Femur (tissue), 1 donor: ENCODE data around the gene DENND6B.
A peak's percentile ranks its signal among the peaks of the same experiment; 100 is the strongest.

Experiments
- DNase-seq: peaks from one replicate; pipeline ENCODE4 v3.0.0-alpha.2; 2017

DENND6B gene

GRCh38 chr22:50302041-50302541, 24.7 kb downstream of the DENND6B start:
- DNase-seq = no peak

DNA sequence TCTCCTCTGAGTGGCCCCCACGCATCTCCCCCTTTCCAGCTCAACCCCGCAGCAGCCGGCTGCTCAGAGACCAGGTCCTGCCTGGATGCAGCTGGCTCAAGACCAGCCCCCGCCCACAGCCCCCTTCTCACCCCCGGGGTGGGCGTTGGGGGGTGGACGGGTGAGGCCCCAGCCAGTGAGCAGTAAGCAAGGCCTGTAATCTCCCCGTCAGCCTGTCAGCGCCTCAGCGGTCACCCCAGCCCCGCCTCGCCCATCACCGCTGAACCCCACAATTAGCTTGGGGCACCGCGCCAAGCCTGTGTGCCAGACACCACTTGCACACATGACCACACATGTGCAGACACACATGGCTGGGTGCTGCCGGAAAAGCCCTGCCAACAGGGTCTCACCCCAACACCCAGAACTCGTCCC, 25.2 kb downstream of the DENND6B start:
- DNase-seq = peak; percentile 85

- no peak for DNase-seq
Measured at GRCh38 chr22:50300620-50301257, 26.1 kb downstream of the DENND6B start.

DNA sequence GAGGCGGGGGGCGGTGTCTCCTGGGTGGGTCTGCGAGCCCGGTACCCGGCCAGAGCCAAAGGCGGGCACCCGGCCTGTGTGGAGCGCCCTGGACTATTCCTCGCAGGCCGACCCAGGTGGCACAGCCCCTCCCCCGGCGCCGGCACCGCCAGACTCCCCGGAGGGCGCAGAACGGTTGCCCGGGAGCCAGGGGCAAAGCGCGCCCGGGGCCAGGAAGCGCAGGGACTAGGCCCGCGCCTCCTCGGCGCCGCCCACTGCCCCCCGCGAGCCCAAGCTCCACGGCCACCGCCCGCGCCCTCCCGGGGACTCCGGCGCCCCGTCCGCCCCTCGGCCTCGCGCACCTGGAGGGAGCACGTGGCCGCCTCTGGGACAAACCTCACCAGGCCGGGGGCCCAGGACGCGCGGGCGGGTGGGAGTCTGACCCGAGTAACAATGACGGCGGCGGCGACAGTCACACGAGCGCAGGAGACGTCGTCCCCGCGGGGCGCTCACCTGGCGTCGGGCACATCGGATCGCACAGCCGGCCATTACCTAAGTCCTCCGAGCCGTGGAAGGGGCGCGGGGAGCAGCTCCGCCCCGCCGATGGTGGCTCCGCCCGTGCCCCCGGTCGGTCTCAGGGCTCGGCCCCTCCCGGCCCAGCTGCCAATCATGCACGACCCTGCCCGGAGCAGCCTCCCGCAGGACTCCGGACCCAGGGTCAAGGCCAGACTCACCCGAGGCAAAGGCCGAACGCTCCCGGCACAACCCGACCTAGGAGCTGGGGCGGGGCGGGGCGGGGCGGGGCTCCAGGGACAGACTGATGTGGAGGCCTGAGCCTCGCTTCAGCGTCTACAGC, 26.8 kb downstream of the DENND6B start:
- DNase-seq = no peak

- peak; percentile 65 for DNase-seq
Measured at GRCh38 chr22:50298937-50299784, 27.7 kb downstream of the DENND6B start.

DNA sequence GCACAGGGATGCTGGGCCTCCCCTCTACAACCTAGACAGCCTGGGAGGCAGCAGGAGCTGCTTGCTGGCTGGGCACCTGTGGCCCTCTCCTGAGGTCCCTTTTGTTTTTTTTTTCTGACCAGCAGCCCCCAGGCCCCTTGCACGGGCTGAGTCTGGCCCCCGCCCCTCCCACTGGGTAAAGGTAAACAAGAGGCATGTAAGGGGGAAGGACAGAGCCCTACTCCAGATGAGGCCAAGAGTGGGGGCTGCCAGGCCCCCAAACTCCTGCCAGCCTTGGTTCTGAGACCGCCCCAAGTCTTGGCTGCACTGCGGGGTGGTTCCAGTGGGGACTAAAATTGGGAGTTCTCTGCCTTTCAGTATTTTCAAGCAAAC, 28.6 kb downstream of the DENND6B start:
- DNase-seq = no peak

- no peak for DNase-seq
Measured at GRCh38 chr22:50297510-50298265, 29.1 kb downstream of the DENND6B start.

GRCh38 chr22:50296658-50297490, 29.9 kb downstream of the DENND6B start:
- DNase-seq = no peak

DNA sequence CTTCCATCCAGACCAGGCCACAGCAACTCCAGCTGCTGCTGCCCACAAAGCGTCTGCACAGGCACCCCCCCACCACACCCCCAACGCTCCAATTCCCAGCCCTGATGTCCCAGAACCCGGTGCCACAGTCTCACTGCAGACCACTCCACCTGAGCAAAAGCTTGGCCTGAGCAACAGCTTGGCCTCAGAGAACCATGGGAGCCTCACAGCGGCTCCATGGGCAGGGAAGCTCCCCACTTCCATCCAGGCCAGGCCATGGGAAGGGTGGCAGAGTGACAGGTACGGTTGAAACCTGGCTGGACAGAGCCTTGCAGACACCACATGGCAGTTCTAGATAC, 32.5 kb downstream of the DENND6B start:
- no peak for DNase-seq

GRCh38 chr22:50293441-50294318, 33.1 kb downstream of the DENND6B start:
- DNase-seq = peak; percentile 80

- no peak for DNase-seq
Measured at GRCh38 chr22:50292643-50293440, 34.0 kb downstream of the DENND6B start.

GRCh38 chr22:50289942-50290630, 36.7 kb downstream of the DENND6B start:
- DNase-seq = no peak

- DNase-seq = no peak
Measured at GRCh38 chr22:50289151-50289941, 37.5 kb downstream of the DENND6B start.

GRCh38 chr22:50287731-50288130, 39.1 kb downstream of the DENND6B start:
- DNase-seq = no peak

DNA sequence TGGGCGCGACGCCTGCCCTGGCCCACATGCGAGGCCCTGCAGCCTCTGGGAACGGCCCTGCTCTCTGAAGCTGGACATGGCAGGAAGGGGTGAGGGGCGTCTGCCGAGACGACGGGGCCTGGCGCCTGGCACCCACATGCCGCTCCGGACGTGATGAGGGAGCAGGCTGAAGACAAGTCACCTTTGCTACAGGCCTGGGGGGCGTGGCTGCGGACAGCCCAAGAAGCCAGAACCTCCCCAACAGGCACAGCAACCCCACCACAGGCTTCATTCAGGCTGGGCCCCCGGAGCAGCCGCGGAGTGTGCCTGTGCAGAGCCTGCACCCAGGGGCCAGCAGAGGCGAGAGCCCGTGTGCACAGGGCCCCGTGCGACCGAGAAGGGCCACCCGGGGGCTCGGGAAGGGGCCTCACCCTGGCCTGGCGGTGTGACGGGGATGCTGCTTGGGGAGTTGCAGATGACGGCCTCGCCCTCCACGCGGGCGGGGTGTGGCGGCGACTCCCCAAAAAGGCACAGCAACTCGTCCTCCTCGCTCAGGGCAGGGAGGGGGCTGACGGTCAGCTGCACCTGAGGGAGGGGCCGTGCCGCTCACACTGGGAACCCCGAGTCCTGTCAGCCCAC, 40.0 kb downstream of the DENND6B start:
- no peak for DNase-seq

- DNase-seq = no peak
Measured at GRCh38 chr22:50286275-50286674, 40.5 kb downstream of the DENND6B start.

DNA sequence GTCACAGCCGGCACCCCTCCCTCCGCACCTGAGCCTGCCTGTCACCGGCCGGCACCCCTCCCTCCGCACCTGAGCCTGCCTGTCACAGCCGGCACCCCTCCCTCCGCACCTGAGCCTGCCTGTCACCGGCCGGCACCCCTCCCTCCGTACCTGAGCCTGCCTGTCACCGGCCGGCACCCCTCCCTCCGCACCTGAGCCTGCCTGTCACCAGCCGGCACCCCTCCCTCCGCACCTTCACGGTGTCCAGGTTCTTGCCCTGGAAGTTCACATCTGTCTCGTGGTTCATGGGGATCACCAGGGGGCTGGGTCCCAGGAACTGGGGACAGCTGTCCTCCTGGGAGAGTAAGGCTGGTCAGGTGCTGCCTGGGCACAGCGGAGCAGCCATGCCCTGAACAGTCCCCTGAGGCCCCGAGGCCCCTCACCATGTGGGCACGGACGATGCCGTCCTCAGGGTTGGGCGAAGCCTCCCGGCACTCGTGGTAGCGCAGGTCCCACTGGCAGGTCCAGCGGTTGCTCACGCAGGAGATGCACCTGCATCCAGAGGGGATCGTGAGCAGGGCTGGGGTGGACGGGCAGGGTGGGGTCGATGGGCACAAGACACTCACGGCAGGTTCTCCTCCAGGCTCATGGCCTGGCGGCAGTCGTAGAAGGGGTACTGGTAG, 41.1 kb downstream of the DENND6B start:
- no peak for DNase-seq
